Peyer's patch (tissue), 4 donors: ENCODE measurements around the gene B4GALT7. TPM values are rescaled to one million over a fixed set of nuclear protein-coding genes. Genes with fewer than 3 reads are reported as not detected.
A peak's percentile ranks its signal among the peaks of the same experiment; 100 is the strongest.
"Not testable (repeated sequence)": the region's sequence is repeated elsewhere in the genome, so short reads cannot be mapped to it uniquely, and the experiment has no call there.

ENCODE experiments used
- DNase-seq, 3 donors: peaks; one replicate each; pipeline ENCODE4 v3.0.0-alpha.2; 2017 to 2019
- H3K27ac ChIP-seq, 4 donors: fragments of 200-600 bp; sonication (generic); one replicate each; pipeline ENCODE4 v1.5.1; 2016 to 2019
- H3K27me3 ChIP-seq, 2 donors: fragments of 200-600 bp; sonication (generic); one replicate each; pipeline ENCODE4 v1.5.1; 2019
- H3K36me3 ChIP-seq, 3 donors: fragments of 200-600 bp; sonication (generic); one replicate each; pipeline ENCODE4 v1.5.1; 2016 to 2019
- H3K4me1 ChIP-seq, 4 donors: fragments of 200-600 bp; sonication (generic); one replicate each; pipeline ENCODE4 v1.5.1; 2016 to 2019
- H3K4me3 ChIP-seq, 4 donors: fragments of 200-600 bp; sonication (generic); 1 replicate in 3 of 4; 2 replicates in 1 of 4; pipeline ENCODE4 v1.5.1; 2016 to 2019; ENCODE audit warnings: mild to moderate bottlenecking in 1 of 4
- H3K9me3 ChIP-seq, 4 donors: fragments of 200-600 bp; sonication (generic); one replicate each; pipeline ENCODE4 v1.5.1; 2016 to 2019; ENCODE audit warnings: mild to moderate bottlenecking in 1 of 4
- CTCF ChIP-seq, 6 experiments: fragments of 450-650 bp in 4 of 6; fragments of 200-600 bp in 2 of 6; sonication (generic) in 1 of 6; IDR thresholded peaks; one replicate each; pipeline ENCODE4 v1.5.1; 2017 to 2019; ENCODE audit warnings: antibody characterized with exemption in 6 of 6, mild to moderate bottlenecking in 3 of 6, moderate library complexity in 1 of 6
- POLR2A ChIP-seq, 2 donors: fragments of 450-650 bp; IDR thresholded peaks; one replicate each; pipeline ENCODE4 v1.5.1; 2017; ENCODE audit warnings: antibody characterized with exemption in 2 of 2, mild to moderate bottlenecking in 2 of 2, moderate library complexity in 2 of 2
- total RNA-seq, 4 donors: library from RNA; depleted of rRNA; stranded (reverse); fragments of >200 nt; gene quantifications; one replicate each; pipeline ENCODE4 v1.1.0, GENCODE V29; 2016

Gene B4GALT7
- total RNA-seq, 4 donors from 2014 or later, result 12.6 to 29.8 (median 21.9) TPM

GRCh38 chr5:177555228-177555627, 44.7 kb upstream of the B4GALT7 start:
- Histone ChIP-seq H3K36me3 (peaks cover 0 to 12% (median 0%) of the 10 kb centered on the region in 3 donors), H3K4me1 (peaks cover 0 to 28% (median 8%) of the 10 kb centered on the region in 4 donors), H3K27me3 (no peaks in the 10 kb centered on the region), H3K4me3 (peak overlapping the region in 1 of 4 donors; percentile 70), H3K27ac (no peak overlapping the region), H3K9me3 (no peaks in the 10 kb centered on the region)
- TF ChIP-seq POLR2A (IDR thresholded peaks at IDR 0.05), result no peak
- no peak for TF ChIP-seq CTCF (IDR thresholded peaks at IDR 0.05)
- DNase-seq, result no peak

GRCh38 chr5:177555665-177556064, 44.3 kb upstream of the B4GALT7 start:
- TF ChIP-seq CTCF (IDR thresholded peaks at IDR 0.05), result no peak
- no peak for TF ChIP-seq POLR2A (IDR thresholded peaks at IDR 0.05)

GRCh38 chr5:177557041-177557647, 42.8 kb upstream of the B4GALT7 start:
- peak overlapping the region in 1 of 4 donors; percentile 0 for H3K27ac ChIP-seq
- TF ChIP-seq CTCF (IDR thresholded peaks at IDR 0.05) (no peak), POLR2A (IDR thresholded peaks at IDR 0.05) (no peak)
- no peak overlapping the region for H3K4me3 ChIP-seq
- no peaks in the 10 kb centered on the region for H3K9me3 ChIP-seq
- peak in 1 of 3 donors; percentile 58 for DNase-seq
- peaks cover 0 to 3% (median 0%) of the 10 kb centered on the region in 3 donors for H3K36me3 ChIP-seq
- H3K4me1 ChIP-seq, result peaks cover 0 to 28% (median 8%) of the 10 kb centered on the region in 4 donors
- H3K27me3 ChIP-seq, result no peaks in the 10 kb centered on the region

More at GRCh38 chr5:177555665-177556064, 44.3 kb upstream of the B4GALT7 start:
- DNase-seq, result no peak
- Histone ChIP-seq H3K27me3 (no peaks in the 10 kb centered on the region), H3K36me3 (peaks cover 0 to 12% (median 0%) of the 10 kb centered on the region in 3 donors), H3K4me3 (no peak overlapping the region), H3K27ac (no peak overlapping the region), H3K9me3 (no peaks in the 10 kb centered on the region), H3K4me1 (peaks cover 0 to 28% (median 8%) of the 10 kb centered on the region in 4 donors)

- H3K9me3 ChIP-seq, result no peaks in the 10 kb centered on the region
- no peak overlapping the region for H3K27ac ChIP-seq
- no peak for DNase-seq
- H3K27me3 ChIP-seq, result no peaks in the 10 kb centered on the region
- H3K4me1 ChIP-seq, result peaks cover 0 to 22% (median 7%) of the 10 kb centered on the region in 4 donors
- TF ChIP-seq CTCF (IDR thresholded peaks at IDR 0.05) (no peak), POLR2A (IDR thresholded peaks at IDR 0.05) (no peak)
- no peak overlapping the region for H3K4me3 ChIP-seq
- H3K36me3 ChIP-seq, result no peaks in the 10 kb centered on the region
Observed at GRCh38 chr5:177557796-177558195, 42.1 kb upstream of the B4GALT7 start.

GRCh38 chr5:177559446-177559941, 40.4 kb upstream of the B4GALT7 start:
- H3K27ac ChIP-seq, H3K27me3 ChIP-seq, H3K36me3 ChIP-seq, H3K4me3 ChIP-seq, DNase-seq, H3K9me3 ChIP-seq: not testable (repeated sequence)
- peaks cover 0 to 15% (median 3%) of the 10 kb centered on the region in 4 donors for H3K4me1 ChIP-seq

- Histone ChIP-seq H3K9me3 (no peaks in the 10 kb centered on the region), H3K4me1 (no peaks in the 10 kb centered on the region), H3K27ac (no peak overlapping the region), H3K36me3 (no peaks in the 10 kb centered on the region), H3K27me3 (no peaks in the 10 kb centered on the region), H3K4me3 (no peak overlapping the region)
- TF ChIP-seq CTCF (IDR thresholded peaks at IDR 0.05) (no peak), POLR2A (IDR thresholded peaks at IDR 0.05) (no peak)
- DNase-seq, result no peak
Observed at GRCh38 chr5:177565046-177565445, 34.9 kb upstream of the B4GALT7 start.
